Neuronal stem cell (in vitro differentiated cells): ENCODE measurements around the gene HECW1.

ENCODE experiments used
- DNase-seq: peaks from one replicate; pipeline ENCODE4 v3.0.0-alpha.2; 2013; ENCODE audit warnings: low spot score
- H2AFZ ChIP-seq: one replicate; pipeline ENCODE4 v1.6.1; 2013; ENCODE audit warnings: mild to moderate bottlenecking, low read length, inconsistent platforms
- H2AK5ac ChIP-seq: 2 replicates; pipeline ENCODE4 v1.6.1; 2013; ENCODE audit warnings: low read depth, mild to moderate bottlenecking, inconsistent platforms, low read length, moderate library complexity, mixed read lengths
- H2BK120ac ChIP-seq: 2 replicates; pipeline ENCODE4 v1.6.1; 2013; ENCODE audit warnings: low read depth, mild to moderate bottlenecking, inconsistent platforms, low read length, moderate library complexity, mixed read lengths
- H2BK12ac ChIP-seq: one replicate; pipeline ENCODE4 v1.6.1; 2013; ENCODE audit warnings: low read length, inconsistent platforms
- H2BK15ac ChIP-seq: 2 replicates; pipeline ENCODE4 v1.6.1; 2013; ENCODE audit warnings: mild to moderate bottlenecking, low read length, inconsistent platforms, mixed read lengths
- H2BK5ac ChIP-seq: one replicate; pipeline ENCODE4 v1.6.1; 2013; ENCODE audit warnings: inconsistent platforms, mild to moderate bottlenecking, low read length, moderate library complexity
- H3K14ac ChIP-seq: one replicate; pipeline ENCODE4 v1.6.1; 2013; ENCODE audit warnings: low read length, inconsistent platforms
- H3K18ac ChIP-seq: 2 replicates; pipeline ENCODE4 v1.6.1; 2013; ENCODE audit warnings: low read length, inconsistent platforms
- H3K23ac ChIP-seq: 2 replicates; pipeline ENCODE4 v1.6.1; 2013; ENCODE audit warnings: low read depth, mild to moderate bottlenecking, mixed read lengths, low read length, inconsistent platforms; ENCODE audit not compliant: poor library complexity
- H3K27ac ChIP-seq: replicated peaks from 3 replicates; pipeline ENCODE4 v1.5.1; 2013; ENCODE audit warnings: low read length, inconsistent platforms
- H3K27me3 ChIP-seq, 3 experiments: 2 replicates each; pipeline ENCODE4 v1.6.1; 2013; ENCODE audit warnings: low read length in 3 of 3, mild to moderate bottlenecking in 2 of 3, inconsistent platforms in 1 of 3, low read depth in 1 of 3, mixed read lengths in 1 of 3, moderate library complexity in 1 of 3; ENCODE audit not compliant: control insufficient read depth in 3 of 3, insufficient read depth in 3 of 3
- H3K36me3 ChIP-seq, 2 donors: replicated peaks in 1 of 2; 2 replicates each; pipeline ENCODE4 v1.6.1; 2013; ENCODE audit warnings: low read length in 2 of 2; ENCODE audit not compliant: control insufficient read depth in 2 of 2, insufficient read depth in 2 of 2
- H3K4ac ChIP-seq: 2 replicates; pipeline ENCODE4 v1.6.1; 2013; ENCODE audit warnings: inconsistent platforms, mild to moderate bottlenecking, low read length, moderate library complexity
- H3K4me1 ChIP-seq, 2 donors: 1 replicate in 1 of 2; 2 replicates in 1 of 2; pipeline ENCODE4 v1.6.1; 2013; ENCODE audit warnings: low read length in 2 of 2, low read depth in 1 of 2; ENCODE audit not compliant: control insufficient read depth in 2 of 2, insufficient read depth in 1 of 2
- H3K4me2 ChIP-seq: one replicate; pipeline ENCODE4 v1.6.1; 2013; ENCODE audit warnings: mild to moderate bottlenecking, low read length, inconsistent platforms; ENCODE audit not compliant: insufficient read depth, poor library complexity, severe bottlenecking
- H3K4me3 ChIP-seq, 2 donors: 2 replicates each; pipeline ENCODE4 v1.5.1; 2013; ENCODE audit warnings: low read length in 2 of 2, mild to moderate bottlenecking in 2 of 2, inconsistent platforms in 1 of 2, moderate library complexity in 1 of 2
- H3K79me1 ChIP-seq: one replicate; pipeline ENCODE4 v1.6.1; 2013; ENCODE audit warnings: low read depth, mild to moderate bottlenecking, inconsistent platforms, low read length, moderate library complexity
- H3K9ac ChIP-seq: one replicate; pipeline ENCODE4 v1.6.1; 2013; ENCODE audit warnings: mild to moderate bottlenecking, low read depth, low read length, inconsistent platforms; ENCODE audit not compliant: poor library complexity
- H3K9me3 ChIP-seq, 2 donors: replicated peaks in 1 of 2; 2 replicates each; pipeline versions ENCODE3 to v1.6.1; 2013; ENCODE audit warnings: low read length in 2 of 2, mild to moderate bottlenecking in 2 of 2, inconsistent platforms in 1 of 2, low read depth in 1 of 2, mixed read lengths in 1 of 2, moderate library complexity in 1 of 2; ENCODE audit not compliant: control insufficient read depth in 2 of 2, insufficient read depth in 1 of 2
- H4K8ac ChIP-seq: one replicate; pipeline ENCODE4 v1.6.1; 2013; ENCODE audit warnings: low read depth, mild to moderate bottlenecking, inconsistent platforms, low read length, moderate library complexity
- H4K91ac ChIP-seq: one replicate; pipeline ENCODE4 v1.6.1; 2013; ENCODE audit warnings: low read length, low read depth, mild to moderate bottlenecking, inconsistent platforms; ENCODE audit not compliant: poor library complexity
- WGBS, 2 donors: extraction: QIAGEN DNeasy Blood & Tissue Kit; methylation state at CpG; one replicate each; pipeline ENCODE4 v1.1.7; 2013; ENCODE audit warnings: missing lambda C conversion rate in 2 of 2, mixed read lengths in 1 of 2; ENCODE audit not compliant: insufficient read length in 2 of 2, insufficient replicate concordance in 1 of 2; ENCODE audit errors: extremely low coverage in 2 of 2; 5-methylcytosine and 5-hydroxymethylcytosine counted together

HECW1 gene

GRCh38 chr7:43467406-43467805 is 355.0 kb downstream of the HECW1 start:
- Histone ChIP-seq H2BK12ac (no peak overlapping the region), H2AK5ac (no peak overlapping the region), H3K4me3 (peak overlapping the region in 1 of 2 donors; percentile 63), H2BK120ac (peak overlapping the region; percentile 32), H2AFZ (no peak overlapping the region), H2BK5ac (no peak overlapping the region), H3K23ac (no peak overlapping the region), H3K36me3 (no peaks in the 10 kb centered on the region), H3K79me1 (no peaks in the 10 kb centered on the region), H4K91ac (no peak overlapping the region), H3K4ac (no peak overlapping the region), H3K4me1 (peaks cover 4% of the 10 kb centered on the region in 2 donors), H4K8ac (no peak overlapping the region), H3K9ac (no peak overlapping the region), H3K4me2 (no peak overlapping the region), H3K9me3 (no peaks in the 10 kb centered on the region), H3K18ac (peak overlapping the region; percentile 5), H3K14ac (no peak overlapping the region), H3K27ac (no peak overlapping the region), H2BK15ac (no peak overlapping the region), H3K27me3 (no peaks in the 10 kb centered on the region)
- no CpG with 5 or more reads among the region's 5 CpGs for WGBS, 2 donors
- no peak for DNase-seq

GRCh38 chr7:43467846-43468245 is 355.4 kb downstream of the HECW1 start:
- Histone ChIP-seq H3K23ac (no peak overlapping the region), H3K9me3 (no peaks in the 10 kb centered on the region), H2BK15ac (no peak overlapping the region), H3K36me3 (no peaks in the 10 kb centered on the region), H3K79me1 (no peaks in the 10 kb centered on the region), H3K14ac (no peak overlapping the region), H3K4me1 (peaks cover 4% of the 10 kb centered on the region in 2 donors), H2BK12ac (no peak overlapping the region), H3K27ac (no peak overlapping the region), H2AK5ac (no peak overlapping the region), H4K91ac (no peak overlapping the region), H2AFZ (no peak overlapping the region), H4K8ac (no peak overlapping the region), H3K4me2 (no peak overlapping the region), H3K18ac (no peak overlapping the region), H3K9ac (no peak overlapping the region), H2BK120ac (no peak overlapping the region), H2BK5ac (no peak overlapping the region), H3K27me3 (no peaks in the 10 kb centered on the region), H3K4me3 (no peak overlapping the region), H3K4ac (no peak overlapping the region)
- no CpG with 5 or more reads among the region's 6 CpGs for WGBS, 2 donors
- DNase-seq, result no peak

GRCh38 chr7:43469051-43469450 is 356.6 kb downstream of the HECW1 start:
- Histone ChIP-seq H3K9ac (no peak overlapping the region), H2BK120ac (no peak overlapping the region), H2AFZ (no peak overlapping the region), H3K14ac (no peak overlapping the region), H3K27ac (no peak overlapping the region), H3K27me3 (no peaks in the 10 kb centered on the region), H4K91ac (no peak overlapping the region), H2BK5ac (no peak overlapping the region), H3K4me3 (no peak overlapping the region), H3K36me3 (no peaks in the 10 kb centered on the region), H3K23ac (no peak overlapping the region), H3K4me1 (peaks cover 0 to 4% of the 10 kb centered on the region in 2 donors), H3K9me3 (no peaks in the 10 kb centered on the region), H3K18ac (no peak overlapping the region), H2BK15ac (no peak overlapping the region), H4K8ac (no peak overlapping the region), H3K4ac (no peak overlapping the region), H2BK12ac (no peak overlapping the region), H3K4me2 (no peak overlapping the region), H3K79me1 (no peaks in the 10 kb centered on the region), H2AK5ac (no peak overlapping the region)
- WGBS, 2 donors, result no CpG with 5 or more reads among the region's 10 CpGs
- no peak for DNase-seq

- Histone ChIP-seq H3K4me2 (no peak overlapping the region), H3K4ac (no peak overlapping the region), H2BK15ac (no peak overlapping the region), H2BK12ac (no peak overlapping the region), H4K91ac (no peak overlapping the region), H3K27me3 (no peaks in the 10 kb centered on the region), H3K4me3 (no peak overlapping the region), H4K8ac (no peak overlapping the region), H3K14ac (no peak overlapping the region), H3K9ac (no peak overlapping the region), H3K4me1 (peaks cover 0 to 4% of the 10 kb centered on the region in 2 donors), H2BK5ac (no peak overlapping the region), H2AFZ (no peak overlapping the region), H2AK5ac (no peak overlapping the region), H3K36me3 (no peaks in the 10 kb centered on the region), H3K79me1 (no peaks in the 10 kb centered on the region), H3K9me3 (no peaks in the 10 kb centered on the region), H3K27ac (no peak overlapping the region), H3K18ac (no peak overlapping the region), H2BK120ac (no peak overlapping the region), H3K23ac (no peak overlapping the region)
- DNase-seq, result no peak
- WGBS, 2 donors, result no CpG with 5 or more reads among the region's 5 CpGs
Observed at GRCh38 chr7:43470110-43470509, 357.7 kb downstream of the HECW1 start.
